Common myeloid progenitor, CD34-positive (primary cell): ENCODE results near the gene CCT3.
"Not testable (repeated sequence)": the region's sequence is repeated elsewhere in the genome, so short reads cannot be mapped to it uniquely, and the experiment has no call there.

Source experiments
- CTCF ChIA-PET: fragments of 350-600 bp; sonication (Branson Sonifier 250); formaldehyde crosslinking; loops from one replicate; lab custom pipeline; 2021; ENCODE audit warnings: antibody characterized with exemption; lab: Charles Lee
- POLR2A ChIA-PET: fragments of 350-600 bp; sonication (Branson Sonifier 250); formaldehyde crosslinking; loops from one replicate; lab custom pipeline; 2021; ENCODE audit warnings: antibody characterized with exemption; lab: Charles Lee
- DNase-seq, 3 donors: peaks; one replicate each; pipeline versions ENCODE4 v3.0.0 to v3.0.0-alpha.2; 2013
- H3K27ac ChIP-seq, 2 experiments: 1 replicate in 1 of 2; 2 replicates in 1 of 2; pipeline ENCODE4 v1.7.0; 2013; ENCODE audit warnings: inconsistent platforms in 2 of 2, low read length in 2 of 2, mild to moderate bottlenecking in 2 of 2, low read depth in 1 of 2, moderate library complexity in 1 of 2; ENCODE audit not compliant: severe bottlenecking in 2 of 2, insufficient read depth in 1 of 2, poor library complexity in 1 of 2
- H3K27me3 ChIP-seq, 5 experiments: replicated peaks in 2 of 5; 1 replicate in 3 of 5; 2 replicates in 2 of 5; pipeline versions ENCODE4 v1.6.1 to v1.7.0; 2013; ENCODE audit warnings: low read length in 4 of 5, mild to moderate bottlenecking in 2 of 5, moderate library complexity in 2 of 5, inconsistent platforms in 1 of 5; ENCODE audit not compliant: insufficient read depth in 5 of 5, control insufficient read depth in 4 of 5
- H3K36me3 ChIP-seq, 4 experiments: 1 replicate in 2 of 4; 2 replicates in 2 of 4; pipeline versions ENCODE4 v1.6.1 to v1.7.0; 2013; ENCODE audit warnings: low read length in 3 of 4, control low read depth in 1 of 4, mild to moderate bottlenecking in 1 of 4; ENCODE audit not compliant: control insufficient read depth in 4 of 4, insufficient read depth in 4 of 4
- H3K4me1 ChIP-seq, 4 experiments: 1 replicate in 3 of 4; 2 replicates in 1 of 4; pipeline versions ENCODE4 v1.6.1 to v1.7.1; 2013; ENCODE audit warnings: low read length in 3 of 4, mild to moderate bottlenecking in 3 of 4, control low read depth in 1 of 4, inconsistent platforms in 1 of 4, moderate library complexity in 1 of 4; ENCODE audit not compliant: control insufficient read depth in 4 of 4, insufficient read depth in 4 of 4; ENCODE audit errors: control extremely low read depth in 1 of 4
- H3K4me3 ChIP-seq, 7 experiments: 1 replicate in 4 of 7; 2 replicates in 3 of 7; pipeline versions ENCODE4 v1.5.1 to v1.7.0; 2013; ENCODE audit warnings: mild to moderate bottlenecking in 7 of 7, low read length in 6 of 7, moderate library complexity in 6 of 7, inconsistent platforms in 2 of 7, low read depth in 2 of 7, control low read depth in 1 of 7; ENCODE audit not compliant: insufficient read depth in 4 of 7, control insufficient read depth in 1 of 7; ENCODE audit errors: extremely low read depth in 1 of 7
- H3K9me3 ChIP-seq, 5 experiments: 1 replicate in 4 of 5; 2 replicates in 1 of 5; pipeline versions ENCODE4 v1.6.1 to v1.7.1; 2013; ENCODE audit warnings: low read length in 4 of 5, mild to moderate bottlenecking in 2 of 5, inconsistent platforms in 1 of 5, low read depth in 1 of 5, moderate library complexity in 1 of 5; ENCODE audit not compliant: control insufficient read depth in 4 of 5, insufficient read depth in 2 of 5; ENCODE audit errors: control extremely low read depth in 1 of 5
- WGBS: methylation state at CpG from one replicate; pipeline ENCODE4 v1.1.5; 2013; ENCODE audit not compliant: insufficient coverage; 5-methylcytosine and 5-hydroxymethylcytosine counted together

The CCT3 gene

DNA sequence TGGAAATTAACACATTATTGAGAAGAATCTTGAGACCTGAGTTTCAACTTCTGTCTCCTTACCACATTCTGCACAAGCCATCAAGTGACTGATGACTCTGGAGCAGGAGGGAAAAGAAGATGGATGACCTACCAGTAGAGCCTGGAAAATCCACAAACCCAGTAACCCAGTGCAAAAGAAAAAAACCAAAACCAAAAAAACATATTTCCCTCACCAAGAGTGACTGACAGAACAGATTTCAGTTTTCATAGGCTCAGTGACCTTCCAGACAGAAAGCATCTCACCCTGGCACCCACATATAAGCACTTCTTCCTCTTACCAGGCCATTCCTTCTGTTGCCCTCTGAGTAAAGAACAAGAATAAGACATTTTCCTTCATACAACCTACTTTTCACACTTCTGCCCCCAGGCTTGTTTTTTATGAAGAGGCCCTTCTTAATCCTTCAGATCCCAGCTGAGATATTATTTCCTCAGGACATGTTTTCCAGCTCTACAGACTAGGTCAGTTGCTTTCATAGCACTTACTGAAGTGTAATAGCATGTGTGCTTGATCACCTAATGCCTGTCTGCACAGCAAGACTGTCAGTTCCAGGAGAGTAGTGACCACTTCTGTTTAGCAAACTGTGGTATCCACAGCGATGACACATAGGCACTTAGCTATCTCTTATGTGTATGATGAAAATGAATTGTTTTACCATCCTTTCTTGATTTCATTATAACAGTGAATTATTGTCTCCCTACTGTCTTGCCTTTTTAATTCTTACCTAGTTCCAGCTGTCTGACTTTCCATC is 4.3 kb upstream of the CCT3 start:
- Histone ChIP-seq H3K4me1 (peaks cover under 1 to 4% (median 2%) of the 10 kb centered on the region in 4 experiments), H3K9me3 (no peaks in the 10 kb centered on the region), H3K27ac (no peak overlapping the region), H3K36me3 (no peaks in the 10 kb centered on the region), H3K27me3 (peaks cover 0 to 6% (median 0%) of the 10 kb centered on the region in 5 experiments), H3K4me3 (no peak overlapping the region)
- CTCF ChIA-PET, result interaction anchor here (1.0 to 1.2 kb wide), 2 partner anchors 14 to 59 kb away, joined by 3 read pairs; no protein-coding TSS in a partner anchor
- POLR2A ChIA-PET, result interaction anchor here (0.6 kb wide), 1 partner anchor 10 kb away, joined by 6 read pairs; no protein-coding TSS in a partner anchor
- peak in 1 of 3 donors; percentile 15 for DNase-seq
- WGBS, result no CpG with 5 or more reads among the region's 1 CpG

DNA sequence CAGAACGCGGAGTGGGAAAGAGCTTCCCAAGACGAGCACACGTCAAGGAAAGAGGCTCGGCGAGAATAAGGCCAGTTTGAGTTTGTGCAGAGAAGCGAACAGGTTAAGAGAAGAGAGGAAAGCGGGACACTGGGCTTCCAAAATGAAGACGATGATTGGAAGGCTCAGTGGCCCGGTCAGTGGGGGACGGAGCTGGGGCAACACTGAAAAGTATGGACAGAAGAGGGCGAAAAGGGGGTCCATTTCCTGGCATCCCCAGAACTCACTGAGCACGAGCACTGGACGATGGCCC is 258 bp downstream of the CCT3 start:
- ChIA-PET CTCF (interaction anchor here (1.2 to 1.4 kb wide), 4 partner anchors 9 to 60 kb away, joined by 3 to 5 read pairs (median 3); no protein-coding TSS in a partner anchor), POLR2A (no interaction called here)
- 0% methylated on average over 14 of the region's 14 CpGs for WGBS
- H3K27me3 ChIP-seq, result no peaks in the 10 kb centered on the region
- peak overlapping the region; percentile 73 to 98 (median 92) for H3K4me3 ChIP-seq
- peaks cover 6 to 22% (median 17%) of the 10 kb centered on the region in 4 experiments for H3K4me1 ChIP-seq
- peak overlapping the region; percentile 50 to 86 for H3K27ac ChIP-seq
- no peaks in the 10 kb centered on the region for H3K9me3 ChIP-seq
- DNase-seq, result no peak
- H3K36me3 ChIP-seq, result peaks cover 8 to 28% (median 20%) of the 10 kb centered on the region in 4 experiments

DNA sequence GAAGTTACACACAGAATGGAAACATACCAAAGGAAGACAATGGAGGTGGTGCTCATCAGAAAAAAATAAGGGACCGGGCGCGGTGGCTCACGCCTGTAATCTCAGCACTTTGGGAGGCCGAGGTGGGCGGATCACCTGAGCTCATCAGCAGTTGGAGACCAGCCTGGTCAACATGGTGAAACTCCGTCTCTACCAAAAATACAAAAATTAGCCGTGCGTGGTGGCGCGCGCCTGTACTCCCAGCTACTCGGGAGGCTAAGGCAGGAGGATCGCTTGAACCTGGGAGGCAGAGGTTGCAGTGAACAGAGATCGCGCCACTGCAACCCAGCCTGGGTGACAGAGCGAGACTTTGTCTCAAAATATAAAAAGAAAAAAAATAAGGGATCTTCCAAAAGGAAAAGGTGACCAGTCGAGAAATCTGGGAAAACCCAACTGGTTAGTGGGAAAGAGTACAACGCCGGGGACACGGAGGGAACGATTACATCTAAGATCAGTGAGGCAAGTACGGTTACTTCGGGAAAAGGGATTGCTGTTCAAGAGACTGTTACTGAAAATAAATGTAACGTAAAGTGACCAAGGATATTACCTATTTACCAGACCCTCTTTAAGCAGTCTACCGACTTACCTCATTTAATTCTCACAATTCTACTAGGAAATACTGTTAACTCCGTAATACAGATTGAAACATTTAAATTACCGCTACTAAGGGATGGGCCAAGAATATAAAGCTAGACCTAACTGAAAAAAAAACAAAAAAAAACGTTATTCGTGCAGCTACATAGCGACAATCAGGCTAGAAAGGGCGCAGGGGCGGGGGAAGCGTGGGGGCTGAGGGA is 822 bp downstream of the CCT3 start:
- CTCF ChIA-PET, result interaction anchor here (0.8 to 2.4 kb wide), 7 partner anchors 9 to 59 kb away, joined by 3 to 15 read pairs (median 3); no protein-coding TSS in a partner anchor

DNA sequence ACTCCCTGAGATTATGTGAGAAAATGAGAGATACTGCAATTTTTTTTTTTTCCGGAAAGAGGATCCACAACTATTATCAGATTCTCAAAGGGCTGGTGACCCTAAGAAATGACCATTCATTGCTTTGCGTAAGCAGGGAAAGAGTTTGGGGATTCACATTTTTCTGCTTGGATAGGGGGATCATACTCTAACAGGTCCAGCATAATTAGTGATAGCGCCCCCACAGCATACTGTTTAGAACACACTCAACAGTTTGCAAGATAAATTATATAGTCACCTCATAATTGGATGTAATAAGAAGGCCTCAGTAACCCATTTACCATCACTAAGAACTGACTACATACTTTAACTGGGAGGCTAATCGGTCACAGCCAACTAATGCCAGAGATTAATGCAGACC is 1.9 kb downstream of the CCT3 start:
- Histone ChIP-seq H3K36me3 (peaks cover 15 to 35% (median 26%) of the 10 kb centered on the region in 4 experiments), H3K9me3 (no peaks in the 10 kb centered on the region), H3K4me1 (peaks cover 6 to 22% (median 17%) of the 10 kb centered on the region in 4 experiments), H3K27me3 (no peaks in the 10 kb centered on the region), H3K4me3 (peak overlapping the region in 5 of 7 experiments; percentile 83 to 98 (median 95)), H3K27ac (no peak overlapping the region)
- POLR2A ChIA-PET, result no interaction called here
- peak; percentile 32 to 57 (median 55) for DNase-seq
- CTCF ChIA-PET, result interaction anchor here (0.8 to 2.4 kb wide), 8 partner anchors 9 to 185 kb away, joined by 3 to 15 read pairs (median 4); partner anchors contain the start of gene TMEM79
- WGBS, result 83% methylated on average over 2 of the region's 4 CpGs

More for the DNA sequence above, 822 bp downstream of the CCT3 start:
- peak overlapping the region; percentile 50 to 86 for H3K27ac ChIP-seq
- POLR2A ChIA-PET, result no interaction called here
- H3K4me3 ChIP-seq, result peak overlapping the region; percentile 73 to 98 (median 92)
- no peaks in the 10 kb centered on the region for H3K9me3 ChIP-seq
- peaks cover 13 to 34% (median 22%) of the 10 kb centered on the region in 4 experiments for H3K36me3 ChIP-seq
- 55% methylated on average over 28 of the region's 34 CpGs for WGBS
- peaks cover 6 to 22% (median 17%) of the 10 kb centered on the region in 4 experiments for H3K4me1 ChIP-seq
- H3K27me3 ChIP-seq, result no peaks in the 10 kb centered on the region
- DNase-seq, result peak in 1 of 3 donors; percentile 20

DNA sequence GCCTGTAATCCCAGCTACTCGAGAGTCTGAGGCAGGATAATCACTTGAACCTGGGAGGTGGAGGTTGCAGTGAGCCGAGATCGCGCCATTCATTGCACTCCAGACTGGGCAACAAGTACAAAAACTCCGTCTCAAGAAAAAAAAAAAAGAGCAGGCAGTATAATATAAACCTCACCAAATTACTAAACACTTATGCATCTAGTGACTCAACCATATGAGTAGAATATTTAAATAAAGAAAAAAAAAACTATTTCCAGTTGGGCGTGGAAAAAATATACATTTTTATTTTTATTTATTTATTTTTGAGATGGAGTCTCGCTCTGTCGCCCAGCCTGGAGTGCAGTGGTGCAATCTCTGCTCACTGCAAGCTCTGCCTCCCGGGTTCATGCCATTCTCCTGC is 14.9 kb downstream of the CCT3 start:
- H3K4me3 ChIP-seq, H3K4me1 ChIP-seq, DNase-seq, H3K9me3 ChIP-seq, H3K27ac ChIP-seq, H3K27me3 ChIP-seq: not testable (repeated sequence)
- 100% methylated on average over 1 of the region's 9 CpGs for whole genome bisulfite sequencing
- POLR2A ChIA-PET, result interaction anchor here (0.7 kb wide), 1 partner anchor 302 kb away, joined by 3 read pairs; no protein-coding TSS in a partner anchor
- peaks cover 12 to 65% (median 45%) of the 10 kb centered on the region in 4 experiments for H3K36me3 ChIP-seq
- CTCF ChIA-PET, result interaction anchor here (0.7 to 1.9 kb wide), 6 partner anchors 9 to 226 kb away, joined by 3 to 6 read pairs (median 3); no protein-coding TSS in a partner anchor

DNA sequence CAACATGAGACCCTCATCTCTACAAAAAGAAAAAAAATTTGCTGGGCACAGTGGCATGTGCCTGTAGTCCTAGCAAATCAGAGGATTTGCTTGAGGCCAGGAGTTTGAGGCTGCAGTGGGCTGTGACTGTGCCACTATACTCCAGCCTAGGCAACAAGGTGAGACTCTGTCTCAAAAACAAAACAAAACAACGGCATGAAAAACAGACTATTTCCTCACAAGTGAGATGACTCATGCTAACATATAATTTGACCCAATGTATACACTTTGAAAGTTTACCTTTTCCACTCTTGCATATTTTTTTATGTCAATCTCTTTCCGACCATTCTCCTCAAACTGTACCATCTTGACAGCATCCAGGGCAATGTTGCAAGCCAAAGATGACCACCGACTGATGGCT is 17.5 kb downstream of the CCT3 start:
- Histone ChIP-seq H3K4me3 (no peak overlapping the region), H3K36me3 (peaks cover 23 to 86% (median 62%) of the 10 kb centered on the region in 4 experiments), H3K4me1 (no peaks in the 10 kb centered on the region), H3K9me3 (no peaks in the 10 kb centered on the region), H3K27ac (no peak overlapping the region), H3K27me3 (no peaks in the 10 kb centered on the region)
- ChIA-PET POLR2A (no interaction called here), CTCF (interaction anchor here (1.0 to 3.0 kb wide), 9 partner anchors 11 to 193 kb away, joined by 3 to 20 read pairs (median 6); no protein-coding TSS in a partner anchor)
- no peak for DNase-seq
- WGBS, result 100% methylated on average over 3 of the region's 3 CpGs
